ENCODE measurements around the gene TRIM38. TPM values are rescaled to one million over a fixed set of nuclear protein-coding genes. Genes with fewer than 3 reads are reported as not detected.

TRIM38 gene
- total RNA-seq, 1 experiment from 2014 or later: 4.4 TPM

DNA sequence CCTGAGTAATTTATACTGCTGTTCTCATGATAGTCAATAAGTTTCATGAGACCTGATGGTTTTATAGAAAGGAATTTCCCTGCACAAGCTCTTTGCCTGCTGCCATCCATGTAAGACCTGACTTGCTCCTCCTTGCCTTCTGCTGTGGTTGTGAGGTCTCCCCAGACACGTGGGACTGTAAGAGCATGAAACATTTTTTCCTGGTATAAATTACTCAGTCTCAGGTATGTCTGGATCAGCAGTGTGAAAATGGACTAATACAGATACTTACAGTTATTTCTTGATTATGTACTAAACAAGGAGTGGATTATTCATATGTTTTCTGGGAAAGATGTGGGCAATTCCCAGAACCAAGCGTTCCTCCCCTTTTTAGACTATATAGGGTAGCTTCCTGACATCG, 1.9 kb upstream of the TRIM38 start:
- Histone ChIP-seq H3K27me3 (ENCODE audit: control insufficient read depth, insufficient read depth, low read length) (no peaks in the 10 kb centered on the region), H3K4me1 (ENCODE audit: control insufficient read depth, insufficient read depth, low read length) (peaks cover 12% of the 10 kb centered on the region; the same call in 1 of the 2 replicates), H3K4me3 (ENCODE audit: low read depth in 2 of 2, low read length in 2 of 2) (no peak overlapping the region), H3K9me3 (ENCODE audit: control insufficient read depth, insufficient read depth, low read depth, low read length) (no peaks in the 10 kb centered on the region), H3K27ac (ENCODE audit: low read length) (no peak overlapping the region), H3K36me3 (ENCODE audit: control insufficient read depth, insufficient read depth, low read length) (no peaks in the 10 kb centered on the region; the same call in 1 of the 2 replicates)
- DNase-seq (ENCODE audit: low read depth, low spot score) (no peak), ATAC-seq (no peak)
- no TSS peak for BruUV-seq (replicated peaks)
- ChIA-PET POLR2A (no interaction called here), CTCF (no interaction called here)
- intact Hi-C loops (cut with micrococcal nuclease; ENCODE audit: unreplicated experiment) (no loop called here), in situ Hi-C loops (cut with HindIII; ENCODE audit: low pct_unique_long_range_greater_than_20kb, low sequenced_read_pairs) (no loop called here)
- TF ChIP-seq POLR2AphosphoS5 (IDR thresholded peaks at IDR 0.05; ENCODE audit: low read depth, low read length): no peak
- TF ChIP-seq, protein P1, sequence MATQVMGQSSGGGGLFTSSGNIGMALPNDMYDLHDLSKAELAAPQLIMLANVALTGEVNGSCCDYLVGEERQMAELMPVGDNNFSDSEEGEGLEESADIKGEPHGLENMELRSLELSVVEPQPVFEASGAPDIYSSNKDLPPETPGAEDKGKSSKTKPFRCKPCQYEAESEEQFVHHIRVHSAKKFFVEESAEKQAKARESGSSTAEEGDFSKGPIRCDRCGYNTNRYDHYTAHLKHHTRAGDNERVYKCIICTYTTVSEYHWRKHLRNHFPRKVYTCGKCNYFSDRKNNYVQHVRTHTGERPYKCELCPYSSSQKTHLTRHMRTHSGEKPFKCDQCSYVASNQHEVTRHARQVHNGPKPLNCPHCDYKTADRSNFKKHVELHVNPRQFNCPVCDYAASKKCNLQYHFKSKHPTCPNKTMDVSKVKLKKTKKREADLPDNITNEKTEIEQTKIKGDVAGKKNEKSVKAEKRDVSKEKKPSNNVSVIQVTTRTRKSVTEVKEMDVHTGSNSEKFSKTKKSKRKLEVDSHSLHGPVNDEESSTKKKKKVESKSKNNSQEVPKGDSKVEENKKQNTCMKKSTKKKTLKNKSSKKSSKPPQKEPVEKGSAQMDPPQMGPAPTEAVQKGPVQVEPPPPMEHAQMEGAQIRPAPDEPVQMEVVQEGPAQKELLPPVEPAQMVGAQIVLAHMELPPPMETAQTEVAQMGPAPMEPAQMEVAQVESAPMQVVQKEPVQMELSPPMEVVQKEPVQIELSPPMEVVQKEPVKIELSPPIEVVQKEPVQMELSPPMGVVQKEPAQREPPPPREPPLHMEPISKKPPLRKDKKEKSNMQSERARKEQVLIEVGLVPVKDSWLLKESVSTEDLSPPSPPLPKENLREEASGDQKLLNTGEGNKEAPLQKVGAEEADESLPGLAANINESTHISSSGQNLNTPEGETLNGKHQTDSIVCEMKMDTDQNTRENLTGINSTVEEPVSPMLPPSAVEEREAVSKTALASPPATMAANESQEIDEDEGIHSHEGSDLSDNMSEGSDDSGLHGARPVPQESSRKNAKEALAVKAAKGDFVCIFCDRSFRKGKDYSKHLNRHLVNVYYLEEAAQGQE (IDR thresholded peaks at IDR 0.05; ENCODE audit: insufficient read depth in 1 of 2, low read depth in 2 of 2, low read length in 1 of 2): no peak

DNA sequence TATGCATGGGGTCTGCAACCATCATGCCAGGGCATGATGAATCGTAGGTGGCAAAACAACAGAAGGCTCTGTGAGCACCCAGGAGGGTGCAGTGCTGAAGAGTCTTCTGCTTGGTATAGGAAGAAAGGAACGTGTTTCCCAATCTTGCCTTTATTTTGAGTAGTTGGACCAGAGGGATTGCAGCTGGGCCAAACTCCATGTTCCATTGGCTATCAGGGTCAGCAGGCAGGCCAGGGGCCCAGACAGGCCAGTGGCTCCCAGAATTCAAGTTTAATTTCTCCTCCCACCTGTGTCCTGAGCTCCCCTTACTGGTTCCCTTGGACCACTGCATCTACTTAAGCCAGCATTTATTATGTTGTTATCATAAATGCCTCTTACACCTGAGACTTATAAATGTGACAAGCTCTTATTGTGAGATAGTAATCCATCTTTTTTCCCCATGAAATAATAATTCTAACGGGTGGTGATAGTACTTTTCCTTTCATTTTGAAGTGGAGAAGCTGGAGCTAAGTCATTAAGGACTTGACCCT, 918 bp upstream of the TRIM38 start:
- TF ChIP-seq, protein P1 (IDR thresholded peaks at IDR 0.05; ENCODE audit: insufficient read depth in 1 of 2, low read depth in 2 of 2, low read length in 1 of 2): no peak
- no peak for TF ChIP-seq TCF7L2 (IDR thresholded peaks at IDR 0.05; ENCODE audit: low read depth, low read length)
- TF ChIP-seq, protein P2, sequence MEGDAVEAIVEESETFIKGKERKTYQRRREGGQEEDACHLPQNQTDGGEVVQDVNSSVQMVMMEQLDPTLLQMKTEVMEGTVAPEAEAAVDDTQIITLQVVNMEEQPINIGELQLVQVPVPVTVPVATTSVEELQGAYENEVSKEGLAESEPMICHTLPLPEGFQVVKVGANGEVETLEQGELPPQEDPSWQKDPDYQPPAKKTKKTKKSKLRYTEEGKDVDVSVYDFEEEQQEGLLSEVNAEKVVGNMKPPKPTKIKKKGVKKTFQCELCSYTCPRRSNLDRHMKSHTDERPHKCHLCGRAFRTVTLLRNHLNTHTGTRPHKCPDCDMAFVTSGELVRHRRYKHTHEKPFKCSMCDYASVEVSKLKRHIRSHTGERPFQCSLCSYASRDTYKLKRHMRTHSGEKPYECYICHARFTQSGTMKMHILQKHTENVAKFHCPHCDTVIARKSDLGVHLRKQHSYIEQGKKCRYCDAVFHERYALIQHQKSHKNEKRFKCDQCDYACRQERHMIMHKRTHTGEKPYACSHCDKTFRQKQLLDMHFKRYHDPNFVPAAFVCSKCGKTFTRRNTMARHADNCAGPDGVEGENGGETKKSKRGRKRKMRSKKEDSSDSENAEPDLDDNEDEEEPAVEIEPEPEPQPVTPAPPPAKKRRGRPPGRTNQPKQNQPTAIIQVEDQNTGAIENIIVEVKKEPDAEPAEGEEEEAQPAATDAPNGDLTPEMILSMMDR (IDR thresholded peaks at IDR 0.05): no peak
- TF ChIP-seq POLR2AphosphoS5 (IDR thresholded peaks at IDR 0.05; ENCODE audit: low read depth, low read length): no peak
- no peak for TF ChIP-seq SIN3A (IDR thresholded peaks at IDR 0.05; ENCODE audit: borderline replicate concordance, insufficient read depth, low read depth, low read length)
- ChIA-PET CTCF (no interaction called here), POLR2A (no interaction called here)
- Histone ChIP-seq H3K27me3 (ENCODE audit: control insufficient read depth, insufficient read depth, low read length) (no peaks in the 10 kb centered on the region), H3K36me3 (ENCODE audit: control insufficient read depth, insufficient read depth, low read length) (no peaks in the 10 kb centered on the region; the same call in none of the 2 replicates), H3K27ac (ENCODE audit: low read length) (peak overlapping the region; percentile 82), H3K9me3 (ENCODE audit: control insufficient read depth, insufficient read depth, low read depth, low read length) (no peaks in the 10 kb centered on the region), H3K4me1 (ENCODE audit: control insufficient read depth, insufficient read depth, low read length) (peaks cover 12% of the 10 kb centered on the region; the same call in 1 of the 2 replicates), H3K4me3 (ENCODE audit: low read depth in 2 of 2, low read length in 2 of 2) (peak overlapping the region in 1 of 2 experiments; percentile 63; a peak in 2 of 4 replicates)
- DNase-seq (ENCODE audit: low read depth, low spot score) (no peak), ATAC-seq (no peak)
- no TSS peak for BruUV-seq (replicated peaks)
- intact Hi-C loops (cut with micrococcal nuclease; ENCODE audit: unreplicated experiment) (no loop called here), in situ Hi-C loops (cut with HindIII; ENCODE audit: low pct_unique_long_range_greater_than_20kb, low sequenced_read_pairs) (no loop called here)

Data from Panc1 (cell line).